ENCODE measurements around the gene GLIS1. TPM values are rescaled to one million over a fixed set of nuclear protein-coding genes. Genes with fewer than 3 reads are reported as not detected.

The GLIS1 gene
- total RNA-seq, 1 donor from 2014 or later = 0.07 TPM

- Histone ChIP-seq H3K27me3 (ENCODE audit: insufficient read depth, low read length) (no peaks in the 10 kb centered on the region), H3K4me2 (ENCODE audit: low read length) (no peak overlapping the region), H3K36me3 (ENCODE audit: insufficient read depth, low read length) (no peaks in the 10 kb centered on the region), H3K4me3 (ENCODE audit: insufficient read depth, low read depth, low read length) (no peak overlapping the region), H2AFZ (ENCODE audit: low read depth, low read length) (no peak overlapping the region), H3K27ac (ENCODE audit: low read depth, low read length) (no peak overlapping the region), H3K9ac (ENCODE audit: low read length) (no peak overlapping the region), H3K79me2 (ENCODE audit: insufficient read depth, low read length) (peaks cover 6% of the 10 kb centered on the region), H3K4me1 (ENCODE audit: insufficient read depth, low read length) (peaks cover 4% of the 10 kb centered on the region), H4K20me1 (ENCODE audit: insufficient read depth, low read length) (peaks cover 89% of the 10 kb centered on the region), H3K9me3 (ENCODE audit: insufficient read depth, low read depth, low read length) (no peaks in the 10 kb centered on the region)
- Mint-ChIP-seq H3K27ac (ENCODE audit: unreplicated experiment) (no peak overlapping the region), H3K27me3 (ENCODE audit: low read depth, unreplicated experiment) (peaks cover 47% of the 10 kb centered on the region), H3K4me1 (ENCODE audit: low read depth, unreplicated experiment) (no peaks in the 10 kb centered on the region), H3K4me3 (ENCODE audit: unreplicated experiment) (no peak overlapping the region), H3K9me3 (ENCODE audit: unreplicated experiment) (no peaks in the 10 kb centered on the region), H3K36me3 (ENCODE audit: low read depth, unreplicated experiment) (no peaks in the 10 kb centered on the region)
- DNase-seq (ENCODE audit: low read depth) (no peak), FAIRE-seq (no peak)
- TF ChIP-seq CTCF (IDR thresholded peaks at IDR 0.05; ENCODE audit: insufficient read depth, low read depth, low read length) (no peak), EZH2 (IDR thresholded peaks at IDR 0.05; ENCODE audit: insufficient read depth, low read length) (no peak)
Observed at GRCh38 chr1:53547231-53547790, 191.7 kb downstream of the GLIS1 start.

- H3K36me3 ChIP-seq (ENCODE audit: insufficient read depth, low read length) = no peaks in the 10 kb centered on the region
- Mint-ChIP-seq H3K36me3 (ENCODE audit: low read depth, unreplicated experiment) (no peaks in the 10 kb centered on the region), H3K27me3 (ENCODE audit: low read depth, unreplicated experiment) (peaks cover 42% of the 10 kb centered on the region), H3K4me3 (ENCODE audit: unreplicated experiment) (no peak overlapping the region), H3K27ac (ENCODE audit: unreplicated experiment) (no peak overlapping the region), H3K9me3 (ENCODE audit: unreplicated experiment) (no peaks in the 10 kb centered on the region), H3K4me1 (ENCODE audit: low read depth, unreplicated experiment) (no peaks in the 10 kb centered on the region)
- no peak overlapping the region for H3K4me3 ChIP-seq (ENCODE audit: insufficient read depth, low read depth, low read length)
- peaks cover 89% of the 10 kb centered on the region for H4K20me1 ChIP-seq (ENCODE audit: insufficient read depth, low read length)
- TF ChIP-seq CTCF (IDR thresholded peaks at IDR 0.05; ENCODE audit: insufficient read depth, low read depth, low read length) = no peak
- no peak for TF ChIP-seq EZH2 (IDR thresholded peaks at IDR 0.05; ENCODE audit: insufficient read depth, low read length)
- peaks cover 7% of the 10 kb centered on the region for H3K4me1 ChIP-seq (ENCODE audit: insufficient read depth, low read length)
- no peaks in the 10 kb centered on the region for H3K9me3 ChIP-seq (ENCODE audit: insufficient read depth, low read depth, low read length)
- DNase-seq (ENCODE audit: low read depth) (no peak), FAIRE-seq (no peak)
- no peak overlapping the region for H3K9ac ChIP-seq (ENCODE audit: low read length)
- H3K4me2 ChIP-seq (ENCODE audit: low read length) = no peak overlapping the region
- H2AFZ ChIP-seq (ENCODE audit: low read depth, low read length) = no peak overlapping the region
- no peaks in the 10 kb centered on the region for H3K27me3 ChIP-seq (ENCODE audit: insufficient read depth, low read length)
- H3K27ac ChIP-seq (ENCODE audit: low read depth, low read length) = no peak overlapping the region
- peaks cover 6% of the 10 kb centered on the region for H3K79me2 ChIP-seq (ENCODE audit: insufficient read depth, low read length)
Observed at GRCh38 chr1:53546409-53547155, 192.4 kb downstream of the GLIS1 start.
